Measurements from ENCODE around the gene DAZAP1. TPM values are rescaled to one million over a fixed set of nuclear protein-coding genes. Genes with fewer than 3 reads are reported as not detected.

Gene DAZAP1
- total RNA-seq, 1 donor: 61.7 TPM

DNA sequence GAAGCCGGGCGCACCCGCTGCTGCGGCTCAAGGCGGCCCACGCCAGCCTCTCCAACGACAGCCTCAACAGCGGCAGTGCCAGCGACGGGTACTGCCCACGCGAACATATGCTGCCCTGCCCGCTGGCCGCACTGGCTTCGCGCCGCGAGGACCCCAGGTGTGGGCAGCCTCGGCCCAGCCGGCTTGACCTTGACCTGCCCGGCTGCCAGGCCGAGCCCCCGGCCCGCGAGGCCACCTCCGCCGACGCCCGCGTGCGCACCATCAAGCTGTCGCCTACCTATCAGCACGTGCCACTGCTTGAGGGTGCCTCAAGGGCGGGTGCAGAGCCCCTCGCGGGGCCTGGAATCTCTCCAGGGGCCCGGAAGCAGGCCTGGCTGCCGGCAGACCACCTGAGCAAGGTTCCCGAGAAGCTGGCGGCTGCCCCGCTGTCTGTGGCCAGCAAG is 58.7 kb downstream of the DAZAP1 start:
- no peak overlapping the region for H3K4me3 ChIP-seq (ENCODE audit: low read depth, low read length)
- no peak for DNase-seq (ENCODE audit: low read depth)
- TF ChIP-seq, protein P1, sequence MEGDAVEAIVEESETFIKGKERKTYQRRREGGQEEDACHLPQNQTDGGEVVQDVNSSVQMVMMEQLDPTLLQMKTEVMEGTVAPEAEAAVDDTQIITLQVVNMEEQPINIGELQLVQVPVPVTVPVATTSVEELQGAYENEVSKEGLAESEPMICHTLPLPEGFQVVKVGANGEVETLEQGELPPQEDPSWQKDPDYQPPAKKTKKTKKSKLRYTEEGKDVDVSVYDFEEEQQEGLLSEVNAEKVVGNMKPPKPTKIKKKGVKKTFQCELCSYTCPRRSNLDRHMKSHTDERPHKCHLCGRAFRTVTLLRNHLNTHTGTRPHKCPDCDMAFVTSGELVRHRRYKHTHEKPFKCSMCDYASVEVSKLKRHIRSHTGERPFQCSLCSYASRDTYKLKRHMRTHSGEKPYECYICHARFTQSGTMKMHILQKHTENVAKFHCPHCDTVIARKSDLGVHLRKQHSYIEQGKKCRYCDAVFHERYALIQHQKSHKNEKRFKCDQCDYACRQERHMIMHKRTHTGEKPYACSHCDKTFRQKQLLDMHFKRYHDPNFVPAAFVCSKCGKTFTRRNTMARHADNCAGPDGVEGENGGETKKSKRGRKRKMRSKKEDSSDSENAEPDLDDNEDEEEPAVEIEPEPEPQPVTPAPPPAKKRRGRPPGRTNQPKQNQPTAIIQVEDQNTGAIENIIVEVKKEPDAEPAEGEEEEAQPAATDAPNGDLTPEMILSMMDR (IDR thresholded peaks at IDR 0.05; ENCODE audit: insufficient read depth, low read depth, low read length): no peak

DNA sequence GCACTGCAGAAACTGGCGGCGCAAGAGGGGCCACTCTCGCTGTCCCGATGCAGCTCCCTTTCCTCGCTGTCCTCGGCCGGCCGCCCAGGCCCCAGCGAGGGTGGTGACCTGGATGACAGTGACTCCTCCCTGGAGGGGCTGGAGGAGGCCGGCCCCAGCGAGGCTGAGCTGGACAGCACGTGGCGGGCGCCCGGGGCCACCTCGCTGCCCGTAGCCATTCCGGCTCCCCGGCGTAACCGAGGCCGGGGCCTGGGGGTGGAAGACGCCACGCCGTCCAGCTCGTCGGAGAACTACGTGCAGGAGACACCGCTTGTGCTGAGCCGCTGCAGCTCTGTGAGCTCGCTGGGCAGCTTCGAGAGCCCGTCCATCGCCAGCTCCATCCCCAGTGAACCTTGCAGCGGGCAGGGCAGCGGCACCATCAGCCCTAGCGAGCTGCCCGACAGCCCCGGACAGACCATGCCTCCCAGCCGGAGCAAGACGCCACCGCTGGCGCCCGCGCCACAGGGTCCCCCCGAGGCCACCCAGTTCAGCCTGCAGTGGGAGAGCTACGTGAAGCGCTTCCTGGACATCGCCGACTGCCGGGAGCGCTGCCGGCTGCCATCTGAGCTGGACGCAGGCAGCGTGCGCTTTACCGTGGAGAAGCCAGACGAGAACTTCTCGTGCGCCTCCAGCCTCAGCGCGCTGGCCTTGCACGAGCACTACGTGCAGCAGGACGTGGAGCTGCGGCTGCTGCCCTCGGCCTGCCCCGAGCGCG is 59.3 kb downstream of the DAZAP1 start:
- H3K4me3 ChIP-seq (ENCODE audit: low read depth, low read length): no peak overlapping the region
- TF ChIP-seq, protein P1 (IDR thresholded peaks at IDR 0.05; ENCODE audit: insufficient read depth, low read depth, low read length): no peak
- no peak for DNase-seq (ENCODE audit: low read depth)

DNA sequence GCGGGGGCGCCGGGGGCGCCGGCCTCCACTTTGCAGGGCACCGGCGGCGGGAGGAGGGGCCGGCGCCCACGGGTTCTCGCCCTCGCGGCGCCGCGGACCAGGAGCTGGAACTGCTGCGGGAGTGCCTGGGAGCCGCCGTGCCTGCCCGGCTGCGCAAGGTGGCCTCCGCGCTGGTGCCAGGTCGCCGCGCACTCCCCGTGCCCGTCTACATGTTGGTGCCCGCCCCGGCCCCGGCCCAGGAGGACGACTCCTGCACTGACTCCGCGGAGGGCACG is 59.8 kb downstream of the DAZAP1 start:
- TF ChIP-seq, protein P1 (IDR thresholded peaks at IDR 0.05; ENCODE audit: insufficient read depth, low read depth, low read length): no peak
- H3K4me3 ChIP-seq (ENCODE audit: low read depth, low read length): no peak overlapping the region
- no peak for DNase-seq (ENCODE audit: low read depth)

DNA sequence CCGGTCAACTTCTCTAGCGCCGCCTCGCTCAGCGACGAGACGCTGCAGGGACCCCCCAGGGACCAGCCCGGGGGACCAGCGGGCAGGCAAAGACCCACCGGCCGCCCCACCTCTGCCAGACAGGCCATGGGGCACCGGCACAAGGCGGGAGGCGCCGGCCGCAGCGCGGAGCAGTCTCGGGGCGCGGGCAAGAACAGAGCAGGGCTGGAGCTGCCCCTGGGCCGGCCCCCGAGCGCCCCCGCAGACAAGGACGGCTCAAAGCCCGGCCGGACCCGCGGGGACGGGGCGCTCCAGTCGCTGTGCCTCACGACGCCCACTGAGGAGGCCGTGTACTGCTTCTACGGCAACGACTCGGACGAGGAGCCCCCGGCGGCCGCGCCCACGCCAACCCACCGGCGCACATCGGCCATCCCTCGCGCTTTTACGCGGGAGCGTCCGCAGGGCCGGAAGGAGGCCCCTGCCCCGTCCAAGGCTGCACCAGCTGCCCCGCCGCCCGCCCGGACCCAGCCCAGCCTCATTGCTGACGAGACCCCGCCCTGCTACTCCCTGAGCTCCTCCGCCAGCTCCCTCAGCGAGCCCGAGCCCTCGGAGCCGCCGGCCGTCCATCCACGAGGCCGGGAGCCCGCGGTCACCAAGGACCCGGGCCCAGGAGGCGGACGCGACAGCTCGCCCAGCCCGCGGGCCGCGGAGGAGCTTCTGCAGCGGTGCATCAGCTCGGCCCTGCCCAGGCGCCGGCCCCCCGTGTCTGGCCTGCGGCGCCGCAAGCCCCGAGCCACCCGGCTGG is 60.3 kb downstream of the DAZAP1 start:
- TF ChIP-seq, protein P1 (IDR thresholded peaks at IDR 0.05; ENCODE audit: insufficient read depth, low read depth, low read length): no peak
- no peak overlapping the region for H3K4me3 ChIP-seq (ENCODE audit: low read depth, low read length)

DNA sequence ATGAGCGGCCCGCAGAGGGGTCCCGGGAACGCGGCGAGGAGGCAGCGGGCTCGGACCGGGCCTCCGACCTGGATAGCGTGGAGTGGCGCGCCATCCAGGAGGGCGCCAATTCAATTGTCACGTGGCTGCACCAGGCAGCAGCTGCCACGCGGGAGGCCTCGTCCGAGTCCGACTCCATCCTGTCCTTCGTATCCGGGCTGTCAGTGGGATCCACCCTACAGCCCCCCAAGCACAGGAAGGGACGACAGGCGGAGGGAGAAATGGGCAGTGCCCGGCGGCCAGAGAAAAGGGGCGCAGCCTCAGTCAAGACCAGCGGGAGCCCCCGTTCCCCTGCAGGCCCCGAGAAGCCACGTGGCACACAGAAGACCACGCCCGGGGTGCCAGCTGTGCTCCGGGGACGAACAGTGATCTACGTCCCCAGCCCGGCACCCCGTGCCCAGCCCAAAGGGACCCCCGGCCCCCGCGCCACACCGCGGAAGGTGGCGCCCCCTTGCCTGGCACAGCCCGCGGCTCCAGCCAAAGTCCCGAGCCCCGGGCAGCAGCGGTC is 61.0 kb downstream of the DAZAP1 start:
- TF ChIP-seq, protein P1 (IDR thresholded peaks at IDR 0.05; ENCODE audit: insufficient read depth, low read depth, low read length): no peak
- DNase-seq (ENCODE audit: low read depth): no peak
- H3K4me3 ChIP-seq (ENCODE audit: low read depth, low read length): peak overlapping the region; percentile 18

More for the DNA sequence above, 60.3 kb downstream of the DAZAP1 start:
- DNase-seq (ENCODE audit: low read depth): no peak

DNA sequence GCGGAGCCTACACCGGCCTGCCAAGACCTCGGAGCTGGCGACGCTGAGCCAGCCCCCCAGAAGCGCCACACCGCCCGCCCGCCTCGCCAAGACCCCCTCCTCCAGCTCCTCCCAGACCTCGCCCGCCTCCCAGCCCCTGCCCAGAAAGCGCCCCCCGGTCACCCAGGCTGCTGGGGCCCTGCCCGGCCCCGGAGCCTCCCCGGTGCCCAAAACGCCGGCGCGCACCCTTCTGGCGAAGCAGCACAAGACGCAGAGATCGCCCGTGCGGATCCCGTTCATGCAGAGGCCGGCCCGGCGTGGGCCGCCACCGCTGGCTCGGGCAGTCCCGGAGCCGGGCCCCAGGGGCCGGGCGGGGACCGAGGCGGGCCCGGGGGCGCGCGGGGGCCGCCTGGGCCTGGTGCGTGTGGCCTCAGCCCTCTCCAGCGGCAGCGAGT is 61.5 kb downstream of the DAZAP1 start:
- DNase-seq (ENCODE audit: low read depth): peak; percentile 34
- TF ChIP-seq, protein P1 (IDR thresholded peaks at IDR 0.05; ENCODE audit: insufficient read depth, low read depth, low read length): no peak
- peak overlapping the region; percentile 18 for H3K4me3 ChIP-seq (ENCODE audit: low read depth, low read length)
